GOT3 (cell line): ENCODE results near the gene ECHDC1.
"Not testable (repeated sequence)": the region's sequence is repeated elsewhere in the genome, so short reads cannot be mapped to it uniquely, and the experiment has no call there.

Source experiments
- DNase-seq: peaks from one replicate; lab custom pipeline; 2025; ENCODE audit warnings: mixed read lengths; lab: John Stamatoyannopoulos, UW

ECHDC1 gene

GRCh38 chr6:127342946-127343808 is at the start of gene ECHDC1:
Gene ECHDC1, minus strand, starts transcription at chr6:127343609. Its CDS starts 12,581 bp downstream, at chr6:127331028.
- peak; percentile 28 for DNase-seq

- DNase-seq = no peak
Measured at GRCh38 chr6:127392301-127392700, 48.9 kb upstream of the ECHDC1 start.

- no peak for DNase-seq
Measured at GRCh38 chr6:127391094-127391953, 47.9 kb upstream of the ECHDC1 start.

- no peak for DNase-seq
Measured at GRCh38 chr6:127389706-127390105, 46.3 kb upstream of the ECHDC1 start.

GRCh38 chr6:127385668-127386430 is 42.4 kb upstream of the ECHDC1 start:
- DNase-seq = no peak

- DNase-seq = not testable (repeated sequence)
Measured at GRCh38 chr6:127384848-127385247, 41.4 kb upstream of the ECHDC1 start.

- DNase-seq = no peak
Measured at GRCh38 chr6:127383988-127384387, 40.6 kb upstream of the ECHDC1 start.

- no peak for DNase-seq
Measured at GRCh38 chr6:127382413-127382812, 39.0 kb upstream of the ECHDC1 start.

- no peak for DNase-seq
Measured at GRCh38 chr6:127381384-127381783, 38.0 kb upstream of the ECHDC1 start.

- no peak for DNase-seq
Measured at GRCh38 chr6:127376685-127377084, 33.3 kb upstream of the ECHDC1 start.

- no peak for DNase-seq
Measured at GRCh38 chr6:127367023-127367375, 23.6 kb upstream of the ECHDC1 start.

- peak; percentile 34 for DNase-seq
Measured at GRCh38 chr6:127366282-127367022, 23.0 kb upstream of the ECHDC1 start.

- no peak for DNase-seq
Measured at GRCh38 chr6:127365874-127366273, 22.5 kb upstream of the ECHDC1 start.

GRCh38 chr6:127352524-127352923 is 9.1 kb upstream of the ECHDC1 start:
- no peak for DNase-seq

- no peak for DNase-seq
Measured at GRCh38 chr6:127349980-127350379, 6.6 kb upstream of the ECHDC1 start.

- DNase-seq = no peak
Measured at GRCh38 chr6:127348028-127348661, 4.7 kb upstream of the ECHDC1 start.

- no peak for DNase-seq
Measured at GRCh38 chr6:127347178-127347577, 3.8 kb upstream of the ECHDC1 start.

- no peak for DNase-seq
Measured at GRCh38 chr6:127345521-127345920, 2.1 kb upstream of the ECHDC1 start.

- DNase-seq = no peak
Measured at GRCh38 chr6:127343809-127344659, 625 bp upstream of the ECHDC1 start.
